Glomerular visceral epithelial cell (primary cell): ENCODE measurements around the gene TMX1.
"Not testable (repeated sequence)": the region's sequence is repeated elsewhere in the genome, so short reads cannot be mapped to it uniquely, and the experiment has no call there.

Experiments used
- DNase-seq: peaks from one replicate; pipeline ENCODE4 v3.0.0-alpha.2; 2016; ENCODE audit errors: extremely low spot score

The TMX1 gene

DNA sequence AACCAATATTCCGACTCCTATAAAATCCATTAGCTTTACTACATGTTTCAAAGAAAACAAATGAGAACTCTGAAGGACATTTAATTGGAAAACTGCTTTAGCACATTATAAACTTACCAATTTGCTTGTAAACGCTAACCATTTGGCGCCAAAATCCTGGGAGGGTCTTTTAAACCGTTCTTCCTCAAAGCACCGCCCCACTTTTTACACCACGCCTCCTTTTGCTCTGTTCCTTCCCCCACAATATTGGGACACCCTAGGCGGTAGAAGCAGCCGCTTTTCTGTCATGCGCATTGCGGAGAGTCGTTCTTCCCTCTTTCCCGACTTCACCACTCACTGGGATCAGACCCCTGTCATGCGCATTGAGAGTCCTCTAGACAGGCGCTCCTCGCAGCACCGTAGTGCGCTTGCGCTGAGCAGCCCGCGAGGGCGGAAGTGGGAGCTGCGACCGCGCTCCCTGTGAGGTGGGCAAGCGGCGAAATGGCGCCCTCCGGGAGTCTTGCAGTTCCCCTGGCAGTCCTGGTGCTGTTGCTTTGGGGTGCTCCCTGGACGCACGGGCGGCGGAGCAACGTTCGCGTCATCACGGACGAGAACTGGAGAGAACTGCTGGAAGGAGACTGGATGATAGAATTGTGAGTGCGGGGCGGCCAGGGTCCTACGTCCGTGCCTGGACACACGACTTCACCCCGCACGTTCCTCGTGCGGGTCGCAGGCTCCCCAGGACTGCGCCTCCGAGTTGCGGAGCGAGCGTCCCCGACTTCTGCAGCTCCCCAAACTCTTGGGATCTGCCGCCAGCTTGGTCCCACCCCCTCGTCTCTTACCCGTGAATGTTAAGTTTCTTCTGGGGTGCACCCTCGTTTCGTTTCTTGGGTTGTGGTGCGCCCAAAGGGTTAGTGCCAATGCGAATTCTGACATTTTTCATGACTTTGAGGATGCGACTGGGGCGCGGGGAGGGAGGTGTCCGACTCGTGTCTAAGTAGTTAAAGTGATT is at the start of gene TMX1:
TSS of gene TMX1 (plus strand) at position 435 of the 991 bp plus-strand sequence. CDS start at position 481, 46 bp downstream.
- peak; percentile 99 for DNase-seq

GRCh38 chr14:51201890-51202289 is 38.2 kb upstream of the TMX1 start:
- DNase-seq: no peak

DNA sequence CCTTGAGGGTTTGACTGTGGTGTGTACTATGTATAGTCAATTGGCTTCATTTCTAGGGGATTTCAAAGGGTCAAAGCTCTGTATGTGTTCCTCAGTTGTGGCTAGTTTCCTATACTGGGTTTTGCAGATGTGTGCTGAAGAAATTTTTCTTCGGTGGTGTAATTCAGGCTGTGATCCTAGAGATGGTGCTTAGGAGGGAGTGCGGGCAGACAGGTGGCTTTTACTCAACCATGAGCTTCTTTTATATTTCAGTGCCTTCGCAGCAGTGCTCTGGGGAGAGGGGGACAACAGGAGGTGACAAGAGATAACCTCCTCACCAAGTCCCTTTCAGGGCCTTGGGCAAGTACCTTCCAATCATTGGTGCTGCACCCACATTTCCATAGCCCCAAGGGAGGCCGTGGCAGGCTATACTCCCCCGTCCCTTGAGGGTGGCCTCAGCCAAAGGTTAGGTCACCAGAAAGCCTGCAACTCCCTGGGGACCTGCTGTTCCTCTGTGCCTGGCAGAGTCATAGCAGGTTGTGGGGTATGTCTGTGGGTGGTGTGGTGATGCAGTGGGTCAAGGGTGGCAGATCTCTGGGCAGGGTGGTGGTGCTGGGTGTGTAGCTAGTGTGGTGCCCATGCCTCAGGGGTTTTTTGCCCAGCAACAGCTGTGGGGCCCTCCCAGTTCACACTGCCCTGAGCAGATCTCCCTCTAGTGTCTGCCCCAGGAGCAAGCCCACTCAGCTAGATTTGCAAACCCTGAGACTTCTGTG is 37.0 kb upstream of the TMX1 start:
- DNase-seq: no peak

DNA sequence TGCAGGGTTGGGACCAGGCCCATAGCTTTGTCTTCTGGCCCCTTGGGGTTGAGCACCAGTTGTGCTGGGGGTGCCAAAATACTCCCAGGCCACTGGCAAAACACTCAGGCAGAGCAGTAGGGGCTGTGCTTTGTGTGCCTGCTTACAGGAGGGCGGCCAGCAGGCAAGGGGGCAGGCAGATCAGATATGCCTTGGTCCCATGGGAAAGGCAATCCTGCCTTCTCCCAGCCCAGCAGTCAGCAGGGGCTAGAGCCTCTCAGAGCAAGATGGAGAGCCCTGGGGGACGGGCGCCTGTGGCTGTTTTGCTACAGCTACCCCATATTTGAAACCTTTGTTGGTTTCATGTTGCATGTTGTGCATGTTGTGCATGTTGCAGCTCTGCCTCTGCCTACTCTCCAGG is 36.2 kb upstream of the TMX1 start:
- no peak for DNase-seq

DNA sequence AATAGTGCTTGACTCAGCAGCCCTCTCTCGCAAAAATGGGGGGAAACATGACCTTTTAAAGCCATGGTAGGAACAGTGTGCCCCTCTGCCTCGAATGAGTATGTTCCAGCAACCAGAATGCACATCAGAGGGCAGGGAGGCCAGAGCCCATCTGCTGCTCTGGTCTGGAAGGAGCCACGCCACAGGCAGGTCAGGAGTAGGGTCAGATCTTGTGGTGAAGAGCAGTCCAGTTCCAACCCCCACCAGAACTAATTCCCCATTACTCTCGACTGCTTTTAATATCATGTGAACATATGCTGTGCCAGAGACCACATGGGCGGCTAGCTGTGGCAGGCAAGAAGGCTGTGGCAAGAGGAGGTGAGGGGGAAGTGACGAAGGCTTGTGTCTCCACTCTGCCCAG is 34.6 kb upstream of the TMX1 start:
- no peak for DNase-seq

- DNase-seq: no peak
Measured at GRCh38 chr14:51206462-51206861, 33.6 kb upstream of the TMX1 start.

- DNase-seq: no peak
Measured at GRCh38 chr14:51207621-51208020, 32.4 kb upstream of the TMX1 start.

- no peak for DNase-seq
Measured at GRCh38 chr14:51208982-51209381, 31.1 kb upstream of the TMX1 start.

GRCh38 chr14:51209457-51209856 is 30.6 kb upstream of the TMX1 start:
- no peak for DNase-seq

DNA sequence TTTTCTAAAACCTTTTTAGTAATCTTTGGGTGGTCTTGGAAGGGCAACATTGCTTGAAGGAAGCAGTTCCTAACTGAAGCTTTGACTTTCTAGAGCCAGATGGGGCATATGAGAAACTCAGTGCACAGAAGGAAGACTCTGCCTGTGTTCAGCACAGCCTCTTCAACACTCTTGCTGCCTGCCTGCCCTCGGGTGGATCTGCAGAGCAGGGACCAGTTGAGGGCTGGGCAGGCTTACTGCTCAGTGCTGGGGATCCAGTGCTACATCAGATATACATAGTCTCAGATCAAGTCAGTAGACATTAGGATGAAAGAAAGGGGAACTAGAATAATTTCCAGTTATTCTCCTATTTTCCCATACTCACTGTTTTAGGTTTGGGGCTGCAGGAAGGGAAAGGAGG is 29.5 kb upstream of the TMX1 start:
- DNase-seq: no peak

- DNase-seq: peak; percentile 22
Measured at GRCh38 chr14:51211149-51211548, 28.9 kb upstream of the TMX1 start.

- no peak for DNase-seq
Measured at GRCh38 chr14:51216602-51217001, 23.4 kb upstream of the TMX1 start.

DNA sequence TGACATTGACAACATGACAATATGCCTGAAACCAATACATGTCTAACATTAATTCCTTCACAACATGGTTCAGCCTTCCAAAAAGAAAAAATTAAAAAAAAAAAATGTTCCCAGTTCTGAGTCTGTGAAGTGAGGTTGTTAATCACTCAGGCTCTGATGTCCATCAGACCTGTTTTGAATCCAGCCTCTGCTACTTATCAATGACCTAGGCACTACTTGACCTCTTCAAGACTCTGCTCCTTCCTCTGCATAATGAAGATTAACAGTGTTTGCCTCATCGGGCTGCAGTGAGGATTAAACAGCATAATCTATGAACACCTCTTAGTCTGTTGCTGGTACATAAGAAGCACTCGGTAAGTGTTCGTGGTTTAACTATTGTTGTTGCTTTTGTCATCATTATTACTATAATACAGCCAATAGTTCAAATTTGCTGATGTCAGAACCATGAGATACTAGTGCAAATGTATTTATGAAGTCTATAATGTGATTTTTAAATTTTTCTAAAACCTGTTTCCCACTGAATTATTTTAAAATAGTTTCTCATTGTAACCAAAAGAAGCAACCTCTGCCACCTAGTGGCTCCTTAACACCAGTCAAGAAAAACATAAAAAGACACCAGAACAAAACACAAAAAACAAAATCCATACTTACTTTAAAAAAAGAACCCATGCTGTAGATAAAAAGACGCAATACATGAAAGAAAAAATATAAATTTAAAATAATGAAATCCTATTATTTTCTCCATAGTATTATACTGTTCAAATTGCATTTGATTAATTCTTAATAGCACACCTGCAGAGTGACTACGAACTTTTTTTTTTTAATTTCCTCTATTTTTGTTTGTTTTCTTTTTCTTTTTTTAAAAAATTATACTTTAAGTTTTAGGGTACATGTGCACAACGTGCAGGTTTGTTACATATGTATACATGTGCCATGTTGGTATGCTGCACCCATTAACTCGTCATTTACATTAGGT is 20.3 kb upstream of the TMX1 start:
- DNase-seq: peak; percentile 25

GRCh38 chr14:51223463-51223862 is 16.6 kb upstream of the TMX1 start:
- not testable (repeated sequence) for DNase-seq

DNA sequence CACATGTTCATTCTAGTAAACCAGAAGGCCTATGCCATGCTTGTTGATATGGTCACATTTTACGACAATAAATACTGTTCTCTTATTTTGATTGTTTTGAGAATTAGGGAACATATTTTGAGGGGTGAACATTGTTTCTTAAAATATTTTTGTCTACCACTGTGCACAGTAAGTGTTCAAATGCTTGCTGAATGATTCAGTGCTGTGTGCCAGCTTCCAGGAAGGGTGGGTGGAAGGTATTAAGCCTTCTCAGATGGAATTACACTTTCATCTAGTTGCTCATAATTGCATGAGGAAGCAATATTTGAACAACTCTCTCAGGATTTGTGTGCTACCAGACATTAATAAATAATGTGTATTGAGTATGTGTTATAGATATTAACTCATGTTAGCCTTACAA is 15.5 kb upstream of the TMX1 start:
- no peak for DNase-seq

GRCh38 chr14:51225751-51226150 is 14.3 kb upstream of the TMX1 start:
- no peak for DNase-seq

DNA sequence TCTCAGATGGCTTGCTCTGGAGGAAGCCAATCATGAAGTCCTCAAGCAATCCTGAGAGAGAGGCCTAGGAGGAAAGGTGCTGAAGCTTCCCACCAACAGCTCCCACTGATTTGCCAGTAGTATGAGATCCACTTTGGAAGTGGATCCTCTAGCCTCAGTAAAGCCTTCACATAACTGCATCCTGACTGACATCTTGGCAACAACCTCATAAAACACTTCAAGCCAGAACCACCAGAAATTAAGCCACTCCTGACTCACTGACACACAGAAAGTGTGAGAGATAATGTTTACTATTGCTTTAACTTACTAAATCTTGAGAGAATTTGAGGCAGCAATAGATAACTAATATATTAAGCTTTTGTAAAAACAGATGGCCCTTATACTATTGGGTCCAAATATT is 11.7 kb upstream of the TMX1 start:
- DNase-seq: no peak

DNA sequence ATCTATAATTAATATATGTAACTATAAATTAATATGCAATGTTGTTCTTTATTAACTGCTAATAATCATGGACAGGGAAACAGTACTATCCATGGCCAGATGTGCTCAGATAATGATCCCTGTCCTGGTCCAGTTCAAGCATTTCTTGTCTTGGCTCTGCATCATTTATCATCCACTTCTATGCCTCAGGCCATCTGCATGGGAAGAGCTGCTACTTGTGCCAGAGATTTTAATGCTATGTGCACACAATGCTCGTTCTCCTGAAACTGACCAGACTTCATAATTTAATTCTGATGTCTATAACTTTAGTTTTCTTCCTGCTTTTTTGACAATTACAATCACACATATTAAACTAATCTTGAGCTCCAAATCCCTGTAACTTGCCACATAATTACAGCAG is 11.2 kb upstream of the TMX1 start:
- DNase-seq: no peak

DNA sequence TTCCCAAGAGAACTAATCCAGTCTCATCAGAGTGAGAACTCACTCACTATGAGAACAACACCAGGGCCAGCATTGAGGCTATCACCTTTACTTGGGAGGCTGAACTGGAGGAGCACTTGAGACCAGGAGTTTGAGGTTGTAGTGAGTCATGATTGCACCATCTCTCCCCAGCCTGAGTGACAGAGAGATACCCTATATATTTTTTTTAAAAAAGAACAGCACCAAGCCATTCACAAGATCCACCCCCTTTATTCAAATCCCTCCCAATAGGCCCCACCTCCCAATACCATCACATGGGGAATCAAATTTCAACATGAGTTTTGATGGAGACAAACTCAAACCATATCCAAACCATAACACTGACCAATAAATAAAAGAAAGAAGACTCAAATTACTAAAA is 3.7 kb upstream of the TMX1 start:
- peak; percentile 21 for DNase-seq

- no peak for DNase-seq
Measured at GRCh38 chr14:51240804-51241380, 845 bp downstream of the TMX1 start.
